GM18868 (cell line): Measurements from ENCODE around the gene KIF3B.
"Not testable (repeated sequence)": the region's sequence is repeated elsewhere in the genome, so short reads cannot be mapped to it uniquely, and the experiment has no call there.

Source experiments
- ATAC-seq: cut with Tn5 transposase; IDR thresholded peaks from one replicate; pipeline ENCODE4 v1.9.1; 2021; ENCODE audit warnings: mild to moderate bottlenecking, moderate library complexity; ENCODE audit not compliant: unreplicated experiment

The KIF3B gene

GRCh38 chr20:32380037-32380436, 102.6 kb downstream of the KIF3B start:
- ATAC-seq = not testable (repeated sequence)

- ATAC-seq = no peak
Measured at GRCh38 chr20:32380745-32381144, 103.3 kb downstream of the KIF3B start.

- ATAC-seq = no peak
Measured at GRCh38 chr20:32382102-32382950, 104.9 kb downstream of the KIF3B start.

DNA sequence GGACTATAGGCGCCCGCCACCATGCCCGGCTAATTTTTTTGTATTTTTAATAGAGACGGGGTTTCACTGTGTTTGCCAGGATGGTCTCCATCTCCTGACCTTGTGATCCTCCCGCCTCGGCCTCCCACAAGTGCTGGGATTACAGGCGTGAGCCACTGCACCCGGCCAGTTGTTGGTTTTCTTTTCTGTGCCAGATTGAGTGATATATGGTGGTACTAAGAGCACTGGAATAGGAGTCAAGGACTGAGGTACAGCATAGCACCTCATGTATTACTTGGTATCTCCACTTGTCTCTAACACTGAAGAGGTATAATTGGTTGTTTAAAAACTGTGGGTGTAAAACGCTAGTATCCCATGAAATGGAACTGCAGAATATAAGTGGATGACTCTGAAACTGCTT, 106.0 kb downstream of the KIF3B start:
- not testable (repeated sequence) for ATAC-seq
